Hematopoietic multipotent progenitor cell treated with erythropoietin and hydrocortisone succinate and interleukin-3 and kit ligand, for 4 days (in vitro differentiated cells): Measurements from ENCODE around the gene SOBP.
"Not testable (repeated sequence)": the region's sequence is repeated elsewhere in the genome, so short reads cannot be mapped to it uniquely, and the experiment has no call there.

Source experiments
- DNase-seq: peaks from one replicate; pipeline ENCODE4 v3.0.0-alpha.2; 2015

SOBP gene, protein sequence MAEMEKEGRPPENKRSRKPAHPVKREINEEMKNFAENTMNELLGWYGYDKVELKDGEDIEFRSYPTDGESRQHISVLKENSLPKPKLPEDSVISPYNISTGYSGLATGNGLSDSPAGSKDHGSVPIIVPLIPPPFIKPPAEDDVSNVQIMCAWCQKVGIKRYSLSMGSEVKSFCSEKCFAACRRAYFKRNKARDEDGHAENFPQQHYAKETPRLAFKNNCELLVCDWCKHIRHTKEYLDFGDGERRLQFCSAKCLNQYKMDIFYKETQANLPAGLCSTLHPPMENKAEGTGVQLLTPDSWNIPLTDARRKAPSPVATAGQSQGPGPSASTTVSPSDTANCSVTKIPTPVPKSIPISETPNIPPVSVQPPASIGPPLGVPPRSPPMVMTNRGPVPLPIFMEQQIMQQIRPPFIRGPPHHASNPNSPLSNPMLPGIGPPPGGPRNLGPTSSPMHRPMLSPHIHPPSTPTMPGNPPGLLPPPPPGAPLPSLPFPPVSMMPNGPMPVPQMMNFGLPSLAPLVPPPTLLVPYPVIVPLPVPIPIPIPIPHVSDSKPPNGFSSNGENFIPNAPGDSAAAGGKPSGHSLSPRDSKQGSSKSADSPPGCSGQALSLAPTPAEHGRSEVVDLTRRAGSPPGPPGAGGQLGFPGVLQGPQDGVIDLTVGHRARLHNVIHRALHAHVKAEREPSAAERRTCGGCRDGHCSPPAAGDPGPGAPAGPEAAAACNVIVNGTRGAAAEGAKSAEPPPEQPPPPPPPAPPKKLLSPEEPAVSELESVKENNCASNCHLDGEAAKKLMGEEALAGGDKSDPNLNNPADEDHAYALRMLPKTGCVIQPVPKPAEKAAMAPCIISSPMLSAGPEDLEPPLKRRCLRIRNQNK

DNA sequence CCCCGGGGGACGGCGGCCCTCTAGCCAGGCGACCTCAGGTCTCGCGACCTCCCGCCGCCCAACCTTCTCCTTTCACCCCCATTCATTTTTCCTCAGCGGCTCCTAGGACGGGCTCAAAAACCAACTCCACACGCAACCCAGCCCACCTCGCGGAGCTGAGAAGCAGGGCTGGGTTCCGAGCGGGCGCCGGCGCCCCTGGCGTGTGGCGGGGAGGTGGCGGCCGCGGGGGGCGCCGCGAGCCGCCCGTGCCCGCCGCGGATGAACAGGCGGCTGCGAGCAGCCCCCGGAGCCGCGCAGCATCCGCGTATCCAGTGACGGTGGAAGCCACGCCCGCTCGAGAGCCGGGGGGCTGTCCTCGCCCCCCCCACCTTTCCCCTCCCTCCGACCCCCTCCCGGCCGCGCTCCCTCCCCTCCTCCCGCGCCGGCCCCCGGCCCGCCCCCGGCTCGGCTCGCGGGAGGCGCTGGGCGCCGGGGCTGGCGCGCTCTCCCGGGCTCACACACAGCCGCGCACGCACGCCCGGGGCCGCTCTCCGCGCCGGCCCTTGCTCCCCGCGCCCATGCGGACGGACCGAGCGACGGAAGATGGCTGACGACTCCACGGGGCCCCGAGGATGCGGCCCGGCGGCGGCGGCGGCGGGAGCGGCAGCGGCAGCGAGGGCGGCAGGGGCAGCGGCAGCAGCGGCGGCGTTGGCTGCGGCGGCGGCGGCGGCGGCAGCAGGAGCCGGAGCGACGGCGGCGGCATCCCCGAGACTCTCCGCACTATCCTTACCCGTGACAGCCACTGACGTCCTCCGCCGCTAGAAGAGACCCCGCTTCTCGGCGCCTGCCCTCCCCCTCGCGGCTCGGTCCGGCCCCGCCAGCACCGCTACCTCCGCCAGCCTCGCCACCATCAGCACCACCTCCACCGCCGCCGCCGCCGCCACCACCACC, at the start of gene SOBP:
SOBP (plus strand) TSS at position 482 of the 930 bp plus-strand sequence. CDS start 500 bp downstream, outside the sequence.
- peak; percentile 47 for DNase-seq

DNA sequence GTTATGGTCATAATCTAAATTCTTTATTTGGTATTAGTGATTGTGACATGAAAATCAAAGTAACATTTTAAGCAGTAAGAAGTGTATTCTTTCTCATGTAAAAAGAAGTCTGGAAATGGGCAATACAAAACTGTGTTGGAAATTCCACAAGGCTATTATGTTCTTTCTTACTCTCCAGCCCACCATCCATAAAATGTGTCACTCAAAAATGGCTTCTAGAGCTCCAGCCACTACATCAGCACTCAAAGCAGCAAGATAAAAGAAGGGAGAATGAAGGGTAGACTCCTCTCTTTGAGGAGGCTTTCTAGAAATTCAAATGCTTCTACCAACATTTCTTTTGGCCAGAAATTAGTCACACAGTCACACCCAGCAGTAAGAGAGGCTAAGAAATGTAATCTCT, 49.0 kb upstream of the SOBP start:
- DNase-seq, result no peak

DNA sequence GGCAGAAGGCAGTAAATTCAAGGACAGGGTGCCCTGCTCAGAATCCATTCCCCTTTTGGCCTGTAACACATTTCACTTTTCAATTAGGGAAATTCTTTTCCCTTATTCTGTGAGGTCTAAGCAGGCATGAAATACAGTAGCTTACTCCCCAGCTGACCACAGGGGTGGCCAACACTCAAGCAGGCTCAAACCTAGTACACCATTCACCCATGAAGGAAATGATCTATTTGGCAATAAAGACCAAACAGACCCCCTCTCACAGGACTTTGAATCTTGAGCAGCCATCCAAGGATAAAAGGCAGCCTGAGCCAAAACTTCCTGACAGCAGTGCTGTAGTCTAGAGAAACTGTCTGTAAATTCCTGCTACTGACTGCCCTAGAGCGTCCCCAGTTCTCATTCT, 48.2 kb upstream of the SOBP start:
- no peak for DNase-seq

DNA sequence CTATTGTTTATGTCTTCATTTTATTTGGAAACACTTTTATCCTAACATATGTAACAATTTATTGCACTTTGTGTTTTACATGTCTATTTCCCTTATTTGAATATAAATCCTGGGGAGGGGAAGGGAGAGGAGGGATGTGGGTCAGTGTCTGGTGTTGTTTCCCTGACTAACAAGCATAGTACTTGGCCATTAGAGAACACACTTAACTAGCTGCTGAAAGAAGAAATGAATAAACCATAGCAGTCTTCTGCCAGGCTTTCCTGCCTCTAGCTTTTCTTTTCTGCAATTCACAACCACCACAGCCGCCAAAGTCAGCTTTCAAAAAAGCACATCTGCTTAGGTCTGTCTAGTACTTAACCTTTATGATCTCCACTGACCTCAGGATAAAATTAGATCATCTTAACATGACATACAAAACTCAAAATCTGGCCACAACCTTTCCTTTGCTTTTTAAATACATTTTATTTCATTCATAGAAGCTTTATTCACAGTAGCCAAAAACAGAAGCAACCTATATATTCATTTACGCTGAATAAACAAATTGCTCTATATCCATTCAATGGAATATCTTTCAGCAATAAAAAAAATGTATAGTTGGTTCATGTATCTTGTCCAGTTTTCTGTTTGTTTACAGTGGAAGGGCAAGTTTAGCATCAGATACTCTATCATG, 46.8 kb upstream of the SOBP start:
- no peak for DNase-seq

DNA sequence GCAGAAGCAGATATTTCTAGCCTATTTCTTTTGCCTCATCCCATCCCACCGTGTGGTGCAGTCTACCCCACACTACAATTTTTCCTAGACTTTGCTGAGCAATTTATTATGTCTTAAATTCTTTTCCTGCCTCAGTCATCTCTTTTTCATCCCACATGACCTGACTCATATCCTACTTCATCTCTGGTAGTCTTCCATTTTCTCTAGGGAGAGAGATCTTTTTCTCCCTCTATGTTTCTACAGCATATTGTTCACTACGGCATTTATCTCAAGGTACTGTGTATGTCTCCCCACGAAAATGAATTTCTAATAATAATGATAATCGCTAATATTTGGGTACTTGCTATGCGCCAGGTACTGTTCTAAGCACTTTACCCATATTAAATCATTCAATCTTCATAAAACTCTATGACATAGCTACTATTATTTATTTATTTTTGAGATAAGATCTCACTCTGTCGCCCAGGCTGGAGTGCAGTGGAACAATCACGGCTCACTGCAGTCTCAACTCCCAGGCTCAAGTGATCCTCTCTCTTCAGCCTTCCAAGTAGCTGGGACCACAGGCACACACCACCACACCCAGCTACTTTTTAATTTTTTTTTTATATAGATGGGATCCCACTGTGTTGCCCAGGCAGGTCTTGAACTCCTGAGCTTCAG, 46.2 kb upstream of the SOBP start:
- DNase-seq, result no peak

DNA sequence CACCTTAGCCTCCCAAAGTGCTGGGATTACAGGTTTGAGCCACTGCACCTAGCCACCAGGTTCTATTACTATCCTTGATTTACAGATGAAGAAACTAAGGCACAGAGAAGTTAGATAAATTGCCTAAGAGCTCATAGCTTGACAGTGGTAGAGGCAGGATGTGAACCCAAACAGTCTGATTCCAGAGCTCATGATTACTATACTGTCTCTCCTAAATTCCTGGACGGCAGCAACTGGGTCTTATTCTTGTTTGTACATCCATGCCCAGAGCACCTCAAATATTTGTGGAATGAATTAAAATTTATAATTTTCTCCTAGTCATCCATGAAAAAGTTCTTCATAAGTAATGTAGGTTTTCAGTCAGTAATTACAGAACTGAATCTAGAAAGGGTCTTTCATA, 45.6 kb upstream of the SOBP start:
- no peak for DNase-seq

DNA sequence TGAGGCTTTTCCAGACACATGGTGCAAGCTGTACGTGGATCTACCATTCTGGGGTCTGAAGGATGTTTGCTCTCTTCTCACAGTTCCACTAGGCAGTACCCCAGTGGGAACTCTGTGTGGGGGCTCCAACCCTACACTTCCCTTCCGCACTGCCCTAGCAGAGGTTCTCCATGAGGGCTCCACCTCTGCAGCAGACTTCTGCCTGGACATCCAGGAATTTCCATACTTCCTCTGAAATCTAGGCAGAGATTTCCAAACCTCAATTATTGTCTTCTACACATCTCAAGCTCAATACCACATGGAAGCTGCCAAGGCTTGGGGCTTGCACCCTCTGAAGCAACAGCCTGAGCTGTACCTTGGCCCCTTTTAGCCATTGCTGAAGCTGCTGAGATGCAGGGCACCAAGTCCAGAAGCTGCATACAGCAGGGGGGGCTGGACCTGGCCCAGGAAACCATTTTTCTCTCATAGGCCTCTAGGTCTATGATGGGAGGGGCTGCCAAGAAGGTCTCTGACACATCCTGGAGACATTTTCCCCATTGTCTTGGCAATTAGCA, 42.2 kb upstream of the SOBP start:
- no peak for DNase-seq

DNA sequence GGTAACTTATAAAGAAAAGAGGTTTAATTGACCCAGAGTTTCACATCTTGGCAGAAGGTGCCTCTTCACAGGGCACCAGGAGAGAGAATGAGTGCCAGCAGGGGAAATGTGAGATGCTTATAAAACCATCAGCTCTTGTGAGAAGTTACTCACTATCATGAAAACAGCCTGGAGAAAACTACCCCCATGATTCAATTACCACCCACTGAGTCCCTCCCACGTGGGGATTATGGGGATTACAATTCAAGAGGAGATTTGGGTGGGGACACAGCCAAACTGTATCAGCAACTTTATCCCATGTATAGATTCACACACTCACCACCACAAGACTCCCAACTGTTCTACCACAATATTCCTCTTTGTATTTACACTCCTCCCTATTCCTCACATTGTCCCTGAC, 41.1 kb upstream of the SOBP start:
- DNase-seq, result no peak

DNA sequence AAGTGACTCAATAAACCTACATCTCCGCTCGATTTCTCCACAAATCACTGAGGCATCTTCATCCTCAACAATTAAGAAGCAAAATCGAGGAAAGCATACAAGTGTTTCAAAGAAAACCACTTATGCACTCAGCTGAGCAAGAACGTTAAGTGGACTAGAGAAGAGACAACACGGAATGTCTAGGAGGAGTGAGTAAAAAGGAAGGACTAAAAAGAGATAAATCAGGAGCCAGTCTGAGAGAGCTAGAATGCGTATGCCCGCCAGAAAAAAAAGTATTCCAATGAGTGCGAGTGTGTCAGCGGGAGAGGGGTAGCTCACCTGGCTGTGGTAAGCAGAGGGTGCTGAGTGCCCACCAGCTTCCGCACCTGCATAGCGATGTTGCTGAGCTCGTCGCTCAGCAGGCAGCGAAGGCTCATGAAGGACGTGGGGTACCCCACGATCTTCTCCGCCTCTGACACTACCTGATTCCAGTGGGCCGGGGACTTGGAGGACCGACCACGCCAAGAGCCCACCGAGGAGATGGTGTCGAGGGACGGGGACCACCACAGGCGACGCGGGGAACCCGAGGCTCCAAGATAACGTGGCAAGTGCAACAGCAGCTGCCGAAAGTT, 31.1 kb upstream of the SOBP start:
- no peak for DNase-seq

DNA sequence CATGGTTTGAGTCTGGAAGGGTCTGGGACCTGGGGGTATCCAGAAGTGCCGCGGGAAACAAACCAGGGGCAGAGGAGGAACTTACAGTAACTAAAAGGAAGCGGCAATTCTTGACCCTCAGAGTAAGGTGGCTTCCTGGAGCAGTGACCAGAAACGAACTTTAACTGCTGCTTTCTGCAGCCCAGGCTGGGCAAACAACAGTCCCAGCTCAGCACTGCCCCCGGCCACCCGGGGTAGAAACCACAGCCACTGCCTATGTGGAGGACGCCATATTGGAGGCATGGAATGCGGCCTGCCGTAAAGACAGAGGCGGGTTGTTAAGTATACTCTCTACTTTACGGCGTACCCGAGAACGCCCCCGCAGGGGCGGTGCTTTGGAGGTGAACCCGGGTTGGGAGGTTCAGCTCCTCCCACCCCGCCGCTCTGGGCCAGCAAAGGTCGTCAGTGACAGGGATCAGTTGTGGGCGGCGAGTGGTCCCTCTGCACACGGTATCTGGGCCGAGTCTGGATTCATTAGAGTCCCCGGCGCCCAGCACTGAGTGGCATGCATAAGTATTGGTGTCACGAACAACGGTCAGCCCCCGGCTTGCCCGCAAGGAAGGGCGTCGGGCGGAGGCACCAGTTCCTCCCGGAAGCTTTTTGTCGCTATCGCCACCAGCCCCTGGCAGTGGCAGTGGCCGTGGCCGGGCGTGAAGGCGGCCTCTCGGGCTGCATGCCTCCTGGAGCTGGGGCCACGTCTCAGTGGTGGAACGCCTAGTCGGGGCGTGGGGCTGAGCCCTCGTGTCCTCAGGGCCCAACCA, 30.4 kb upstream of the SOBP start, which contains the start of gene PDSS2:
PDSS2 (minus strand) TSS at position 282 of the 800 bp plus-strand sequence; CDS start at position 3, 279 bp downstream.
- DNase-seq, result peak; percentile 99

DNA sequence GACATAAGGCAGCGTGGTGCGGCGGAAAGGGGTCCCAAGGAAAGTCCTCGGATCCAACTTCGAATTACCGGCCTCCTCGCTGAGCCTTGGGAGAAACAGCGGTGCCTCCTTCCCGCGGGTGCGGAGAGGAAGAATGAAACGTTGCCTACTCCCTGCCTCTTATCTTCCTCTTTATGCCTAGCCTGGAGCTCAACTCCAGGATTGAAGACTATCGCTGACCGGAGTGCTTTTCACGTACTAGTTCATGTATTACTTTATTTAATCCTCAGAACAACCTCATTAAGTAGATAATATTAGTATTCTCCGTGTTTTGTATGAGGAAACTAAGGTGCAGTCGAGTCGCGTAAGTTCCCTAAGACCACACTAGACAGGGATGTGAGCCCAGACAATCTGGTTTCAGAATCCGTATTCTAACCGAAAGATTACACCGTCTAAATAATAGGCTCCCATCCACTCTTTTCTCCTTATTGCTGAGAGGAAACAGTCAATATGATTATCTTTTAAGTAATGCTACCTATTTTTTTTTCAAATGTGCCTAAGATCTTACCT, 29.8 kb upstream of the SOBP start:
- no peak for DNase-seq

DNA sequence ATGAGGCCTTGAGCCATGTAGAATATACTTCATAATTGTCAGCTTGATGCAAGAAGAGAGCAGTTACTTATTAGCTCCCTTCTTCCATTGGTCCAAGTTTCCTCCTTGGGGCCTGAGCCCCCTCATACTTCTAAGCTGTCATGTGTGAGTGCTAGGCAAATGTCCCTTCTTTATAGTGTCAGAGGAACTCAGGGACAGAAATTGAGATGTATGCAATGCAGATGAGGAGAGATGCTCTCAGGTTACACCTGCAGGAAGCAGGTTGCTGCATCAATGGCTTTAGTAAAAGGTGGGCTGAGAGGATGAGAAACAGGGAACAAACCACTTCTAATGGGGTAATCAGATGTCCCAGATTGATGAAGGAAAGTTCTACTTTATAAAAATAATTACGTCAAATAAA, 23.9 kb upstream of the SOBP start:
- DNase-seq, result no peak

DNA sequence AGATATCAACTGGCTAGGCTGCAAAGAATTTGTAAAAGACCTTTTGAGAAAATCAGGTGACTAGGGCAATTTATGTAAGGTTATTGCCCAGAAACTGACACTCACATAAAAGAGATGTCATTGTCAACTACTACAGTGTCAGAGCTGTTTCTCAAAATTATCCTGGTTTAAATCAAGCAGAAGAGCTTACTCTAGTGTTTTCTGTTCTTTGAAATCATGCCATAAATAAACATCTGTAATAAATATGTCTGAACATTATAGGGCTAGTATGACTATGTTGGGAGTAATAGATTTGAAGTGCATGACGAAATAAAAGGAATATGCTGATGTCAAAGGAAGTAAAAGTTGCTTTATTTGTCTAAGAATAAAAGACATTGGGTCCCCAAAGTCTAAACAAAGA, 19.6 kb upstream of the SOBP start:
- no peak for DNase-seq

DNA sequence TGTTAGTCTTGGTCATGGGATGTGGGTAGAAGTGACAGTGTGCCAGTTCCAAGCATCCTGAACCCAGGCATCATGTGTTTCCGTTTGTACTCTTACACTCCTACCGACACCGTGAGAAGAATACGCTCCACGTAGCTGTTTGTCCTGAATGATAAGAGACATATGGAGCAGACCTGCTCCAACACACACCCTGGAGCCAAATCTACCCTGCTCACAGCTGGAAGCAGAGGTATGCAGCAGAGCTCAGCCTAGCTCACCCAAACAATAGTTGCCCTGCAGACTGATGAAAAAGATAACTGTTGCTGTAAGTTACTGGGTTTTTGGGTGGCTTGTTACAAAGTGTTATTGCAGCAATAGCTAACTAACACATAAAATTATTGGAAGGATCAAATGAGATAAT, 16.3 kb upstream of the SOBP start:
- no peak for DNase-seq

DNA sequence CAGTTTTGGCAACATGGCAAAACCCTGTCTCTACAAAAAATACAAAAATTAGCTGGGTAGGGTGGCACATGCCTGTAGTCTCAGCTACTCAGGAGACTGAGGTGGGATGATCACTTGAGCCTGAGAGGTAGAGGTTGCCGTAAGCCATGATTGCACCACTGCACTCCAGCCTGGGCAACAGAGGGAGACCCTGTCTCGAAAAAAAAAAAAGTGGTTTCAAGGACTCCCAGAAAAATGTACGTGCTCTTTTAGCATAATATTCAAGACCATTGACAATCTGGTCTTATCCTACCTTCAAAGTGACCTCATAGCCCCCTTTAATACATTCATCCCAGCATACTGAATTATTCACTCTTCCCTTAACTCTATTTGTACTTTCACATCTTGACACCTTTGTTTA, 14.6 kb upstream of the SOBP start:
- not testable (repeated sequence) for DNase-seq

DNA sequence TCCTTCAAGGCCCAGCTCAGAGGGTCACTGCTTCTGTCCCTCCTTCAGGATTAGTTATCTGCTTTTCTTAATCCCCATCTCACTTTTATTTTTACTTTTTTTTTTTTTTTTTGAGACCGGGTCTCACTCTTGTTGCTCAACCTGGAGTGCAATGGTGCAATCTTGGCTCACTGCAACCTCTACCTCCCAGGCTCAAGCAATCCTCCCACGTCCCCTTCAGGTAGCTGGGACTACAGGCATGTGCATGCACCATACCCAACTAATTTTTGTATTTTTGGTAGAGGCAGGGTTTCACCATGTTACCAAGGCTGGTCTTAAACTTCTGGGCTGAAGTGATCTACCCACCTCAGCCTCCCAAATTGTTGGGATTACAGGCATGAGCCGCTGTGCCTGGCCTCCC, 14.1 kb upstream of the SOBP start:
- not testable (repeated sequence) for DNase-seq

DNA sequence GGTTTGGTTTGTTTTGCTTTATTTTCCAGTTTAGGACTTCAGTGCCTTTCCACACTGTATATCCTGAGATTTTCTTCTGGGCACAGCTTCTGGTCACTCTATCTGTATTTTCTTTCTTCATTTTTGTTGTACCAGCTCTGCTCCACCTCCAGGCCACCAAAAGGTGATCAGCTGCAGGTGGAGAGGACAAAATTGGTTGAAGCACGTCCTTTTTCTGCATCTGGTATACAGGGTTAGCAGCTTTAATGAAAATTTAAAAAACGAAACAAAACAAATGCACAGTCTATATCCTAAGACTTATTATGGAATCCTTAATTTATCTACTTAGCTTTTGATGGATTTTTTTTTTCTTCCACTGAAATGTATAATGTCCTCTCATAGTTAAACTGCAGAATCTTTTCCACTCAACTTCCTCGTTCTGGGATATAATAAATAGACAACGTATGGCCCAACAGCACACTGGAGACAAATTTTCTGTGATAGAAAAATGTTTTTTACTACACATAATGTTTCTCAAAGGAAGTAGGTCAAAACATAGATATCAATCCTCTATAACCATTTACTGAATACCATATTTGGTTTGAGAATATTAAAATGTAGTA, 10.7 kb upstream of the SOBP start:
- DNase-seq, result no peak

DNA sequence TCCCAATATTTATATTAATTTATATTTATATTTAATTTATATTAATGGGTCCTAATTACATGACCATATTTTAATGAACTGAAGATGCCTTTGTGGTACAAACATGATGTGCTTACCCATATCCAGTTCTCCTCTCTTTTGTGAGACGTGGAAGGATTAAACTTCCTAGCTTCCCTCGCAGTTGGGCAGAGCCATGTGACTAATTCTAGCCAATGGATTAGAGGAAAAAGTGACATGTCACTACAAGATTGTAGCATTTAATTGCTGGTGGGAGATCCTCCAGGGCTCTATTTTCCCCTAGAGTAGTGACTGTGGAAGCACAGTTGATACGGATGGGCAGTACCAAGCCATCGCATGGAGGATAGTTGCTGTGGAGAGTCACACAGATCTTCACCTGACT, 4.8 kb upstream of the SOBP start:
- DNase-seq, result no peak

DNA sequence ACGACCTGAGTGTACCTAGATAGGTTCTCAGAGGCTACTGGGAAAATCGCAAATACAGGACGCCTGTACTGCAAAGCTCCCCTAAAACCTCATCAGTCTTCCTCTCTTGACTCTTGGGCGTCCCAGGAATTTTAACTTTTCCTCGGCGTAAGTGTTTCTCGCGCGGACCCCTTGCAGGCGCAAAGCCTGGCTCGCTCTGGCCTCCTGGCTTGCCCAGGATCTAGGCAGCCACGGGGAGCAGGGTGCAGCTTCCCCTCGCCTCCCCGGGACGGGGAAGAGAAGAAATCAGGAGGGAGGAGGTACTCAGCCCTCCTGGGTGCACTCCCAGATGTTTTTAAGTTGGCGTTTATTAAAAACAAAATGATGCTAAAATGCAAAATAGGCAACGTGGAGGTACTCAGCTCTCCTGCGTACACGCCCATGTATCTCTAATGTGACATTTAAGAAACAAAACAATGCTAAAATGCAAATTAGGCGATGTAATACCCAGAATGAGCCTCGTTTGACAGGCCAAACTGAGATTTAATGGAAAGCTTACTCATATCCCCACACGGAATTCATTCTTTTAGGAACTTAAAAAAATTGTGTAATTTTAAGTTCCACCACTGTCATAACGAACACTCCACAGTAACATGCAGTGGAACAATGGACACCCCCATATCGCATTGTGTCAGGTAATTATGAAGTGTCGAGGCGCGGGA, 1.6 kb upstream of the SOBP start:
- no peak for DNase-seq
